HG03060 (cell line): Measurements from ENCODE around the gene WDR7.

Source experiments
- ATAC-seq: cut with Tn5 transposase; IDR thresholded peaks from one replicate; pipeline ENCODE4 v1.9.1; 2021; ENCODE audit warnings: low read depth, moderate number of reproducible peaks; ENCODE audit not compliant: unreplicated experiment

Gene WDR7

GRCh38 chr18:56873441-56874140, 222.4 kb downstream of the WDR7 start:
- no peak for ATAC-seq

- ATAC-seq = no peak
Measured at GRCh38 chr18:56878711-56879110, 227.6 kb downstream of the WDR7 start.

GRCh38 chr18:56884511-56884910, 233.4 kb downstream of the WDR7 start:
- ATAC-seq = no peak

DNA sequence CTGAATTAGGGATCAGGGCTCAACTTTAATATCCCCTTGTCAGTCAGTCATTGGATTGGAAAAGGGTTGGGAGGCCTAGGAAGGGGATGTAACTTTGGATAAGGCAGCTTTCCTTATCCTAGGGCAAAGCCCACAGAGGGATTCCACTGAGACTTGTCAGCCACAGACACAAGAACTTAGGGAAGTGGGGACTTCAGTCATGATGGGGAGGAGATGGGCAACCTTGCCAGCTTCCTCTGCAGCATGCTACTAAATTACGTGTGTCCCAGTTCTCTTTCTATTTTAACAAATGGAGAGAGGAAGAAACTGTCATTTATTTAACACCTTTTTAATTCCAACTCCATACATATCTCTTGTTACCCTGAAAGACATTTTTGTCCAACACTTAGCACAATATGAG, 237.8 kb downstream of the WDR7 start:
- ATAC-seq = no peak

DNA sequence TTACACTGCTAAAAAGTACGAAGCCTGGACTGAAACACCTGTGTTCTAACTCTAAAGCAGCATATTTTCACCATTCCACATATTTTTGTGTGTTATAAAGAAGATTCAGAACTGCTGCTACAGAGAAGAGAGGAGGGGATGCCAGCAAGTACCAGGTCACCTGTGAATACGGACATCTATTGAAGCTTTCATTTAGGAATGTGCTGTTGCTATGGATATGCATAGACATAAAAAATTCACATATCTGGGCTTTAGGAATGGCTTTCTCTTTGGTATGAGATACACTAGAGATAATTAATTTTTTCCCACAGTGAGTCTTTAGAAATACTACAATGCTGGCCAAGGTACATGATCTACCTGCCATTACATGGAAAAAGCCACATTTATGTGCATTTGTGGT, 238.5 kb downstream of the WDR7 start:
- ATAC-seq = no peak

DNA sequence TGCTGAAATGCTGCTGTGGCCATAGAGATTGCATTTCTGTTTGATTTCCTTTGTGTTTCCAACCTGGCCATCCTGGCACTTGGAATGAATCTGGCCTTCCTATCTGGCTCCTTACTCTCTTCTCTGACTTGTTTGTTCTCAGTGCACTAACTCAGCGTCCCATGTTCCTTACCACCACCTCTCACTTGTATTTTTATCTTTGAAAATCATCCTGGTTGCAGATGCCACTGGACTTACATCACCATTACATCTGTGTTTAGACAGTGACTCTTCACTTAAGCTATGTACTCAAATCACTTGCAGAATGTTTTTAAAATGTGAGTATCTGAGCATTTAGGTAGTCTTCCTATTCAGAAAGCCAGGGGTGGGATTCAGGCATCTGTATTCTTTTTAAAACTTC, 239.5 kb downstream of the WDR7 start:
- no peak for ATAC-seq

DNA sequence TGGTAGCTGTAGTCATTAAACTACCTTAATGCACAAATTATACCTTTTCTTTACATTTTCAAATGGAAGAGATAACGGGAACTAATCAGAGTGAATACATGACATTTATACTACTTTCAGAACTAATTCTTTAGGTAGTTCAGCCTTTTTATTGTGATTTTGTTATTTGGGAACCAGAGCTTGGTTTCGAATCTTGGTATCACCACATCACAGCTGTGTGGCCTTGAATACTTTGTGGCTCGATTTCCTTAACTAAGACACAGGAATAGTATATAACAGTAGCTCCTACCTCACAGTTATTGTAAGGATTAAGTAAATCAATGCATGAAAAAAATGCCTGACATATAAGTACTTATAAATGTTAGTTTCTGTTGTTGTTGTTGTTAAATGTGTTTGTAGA, 240.0 kb downstream of the WDR7 start:
- ATAC-seq = no peak

DNA sequence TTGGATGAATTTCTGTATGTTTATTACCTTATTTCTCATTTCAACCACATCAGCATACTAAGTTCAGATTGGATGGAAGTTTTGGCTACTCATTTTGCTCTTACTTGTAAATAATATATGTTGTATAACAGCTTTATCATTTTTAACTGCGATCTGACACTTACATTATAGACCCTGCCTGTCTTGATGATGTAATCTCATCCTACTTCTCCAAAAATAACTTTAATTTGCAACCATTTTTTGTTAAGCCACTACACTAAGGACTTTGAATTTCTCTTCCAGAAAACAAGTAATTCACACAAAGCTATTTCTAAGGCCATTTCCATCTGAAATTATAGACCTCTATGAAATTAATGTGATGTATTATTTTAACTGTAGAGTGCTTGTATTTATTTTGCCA, 240.7 kb downstream of the WDR7 start:
- no peak for ATAC-seq

GRCh38 chr18:56897122-56897521, 246.0 kb downstream of the WDR7 start:
- ATAC-seq = no peak

DNA sequence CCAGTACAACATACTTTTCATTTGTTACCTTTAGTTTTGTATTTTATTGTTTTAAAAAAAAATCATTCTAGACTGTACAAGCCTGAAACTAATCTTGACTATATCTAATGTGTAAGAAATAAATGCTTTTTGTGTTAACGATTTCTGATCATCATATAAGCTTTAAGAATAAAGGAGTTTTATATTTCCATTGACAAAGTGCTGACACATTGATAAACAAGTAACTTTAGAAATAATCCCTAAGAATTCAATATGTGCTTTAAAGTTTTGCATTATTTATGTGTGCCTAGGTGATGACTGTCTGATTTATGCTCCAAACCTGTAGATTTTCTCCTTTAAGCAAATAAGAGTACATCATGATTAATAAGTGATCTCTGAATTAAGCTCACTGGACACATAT, 248.5 kb downstream of the WDR7 start:
- no peak for ATAC-seq

DNA sequence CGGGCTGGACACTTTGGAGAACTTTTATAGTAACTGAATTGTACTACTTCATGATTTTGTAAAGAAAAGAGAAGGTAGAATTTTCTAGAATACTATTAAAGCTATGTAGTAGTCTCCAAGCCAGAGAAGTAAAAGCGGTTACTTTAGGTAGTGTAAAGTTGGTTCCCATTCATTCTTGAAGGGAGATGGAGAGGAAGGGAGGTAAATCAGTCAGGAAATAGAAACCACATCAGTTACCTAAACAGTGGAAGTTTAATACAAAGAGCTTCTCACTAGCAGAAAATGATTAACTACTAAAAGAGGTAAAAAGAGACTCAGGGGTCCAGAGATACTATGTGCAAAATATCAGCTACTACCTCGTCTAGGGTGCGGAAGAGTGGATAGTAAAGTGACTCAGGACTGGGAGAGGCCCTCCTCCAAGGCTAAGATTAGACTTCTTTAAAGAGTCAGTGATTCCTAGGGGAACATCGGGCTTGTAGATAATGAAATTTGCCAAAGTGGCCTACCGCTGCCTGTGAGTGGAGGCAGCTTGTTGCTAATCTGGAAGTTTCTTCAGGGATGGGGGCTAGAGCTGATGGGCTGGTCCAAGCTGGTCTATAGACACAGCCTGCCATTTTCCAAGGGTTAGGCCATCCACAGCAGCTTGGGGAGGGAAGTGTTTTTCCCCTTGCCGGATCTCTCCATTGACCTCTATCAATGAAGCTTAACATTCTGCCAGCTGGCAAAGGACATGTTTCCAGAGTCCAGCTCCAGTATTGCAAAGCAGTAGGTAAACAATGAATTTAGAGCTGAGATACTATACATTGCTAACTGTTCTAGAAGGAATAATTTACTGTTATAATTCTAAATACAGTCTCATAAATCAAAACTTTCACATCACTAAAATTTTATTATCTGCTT, 249.3 kb downstream of the WDR7 start:
- ATAC-seq = no peak

DNA sequence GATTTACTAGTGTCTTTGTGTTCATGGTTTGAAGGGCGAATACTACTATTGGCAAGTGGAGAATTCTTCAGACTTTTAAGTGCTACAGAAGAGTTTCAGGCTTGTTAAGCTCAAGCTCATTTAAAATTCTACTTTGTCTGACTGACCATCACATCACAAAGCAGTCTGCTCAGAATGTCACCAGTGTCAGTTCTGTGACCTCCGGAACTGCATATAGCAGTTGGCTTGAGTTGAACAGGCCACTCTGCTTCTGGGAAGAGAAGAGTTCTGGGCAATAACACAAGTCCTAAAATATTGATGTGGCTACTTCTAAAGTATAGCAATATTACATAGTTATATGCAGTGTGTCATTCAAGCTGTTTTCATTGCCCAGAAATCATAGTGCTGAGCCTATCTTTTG, 250.8 kb downstream of the WDR7 start:
- no peak for ATAC-seq

DNA sequence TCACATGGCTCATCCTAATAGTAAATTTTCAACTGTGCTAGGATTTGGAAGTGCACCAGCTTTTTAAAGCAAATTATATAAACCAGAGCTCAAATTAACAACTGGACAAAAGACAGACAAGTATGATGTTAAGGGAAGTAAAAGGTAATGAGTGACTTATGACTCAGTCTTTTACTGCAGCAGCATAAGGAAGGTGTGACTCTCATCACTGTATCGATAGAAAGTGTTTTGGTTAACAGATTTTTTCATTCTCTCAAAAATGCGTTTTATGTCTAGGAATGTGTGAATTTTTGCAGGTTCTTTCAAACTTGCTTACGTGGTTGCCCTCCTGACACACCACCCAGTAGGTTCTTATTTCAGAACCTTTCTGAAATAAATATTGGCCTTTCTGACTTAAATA, 251.5 kb downstream of the WDR7 start:
- ATAC-seq = no peak

- no peak for ATAC-seq
Measured at GRCh38 chr18:56903686-56904085, 252.5 kb downstream of the WDR7 start.

GRCh38 chr18:56907771-56908170, 256.6 kb downstream of the WDR7 start:
- no peak for ATAC-seq

DNA sequence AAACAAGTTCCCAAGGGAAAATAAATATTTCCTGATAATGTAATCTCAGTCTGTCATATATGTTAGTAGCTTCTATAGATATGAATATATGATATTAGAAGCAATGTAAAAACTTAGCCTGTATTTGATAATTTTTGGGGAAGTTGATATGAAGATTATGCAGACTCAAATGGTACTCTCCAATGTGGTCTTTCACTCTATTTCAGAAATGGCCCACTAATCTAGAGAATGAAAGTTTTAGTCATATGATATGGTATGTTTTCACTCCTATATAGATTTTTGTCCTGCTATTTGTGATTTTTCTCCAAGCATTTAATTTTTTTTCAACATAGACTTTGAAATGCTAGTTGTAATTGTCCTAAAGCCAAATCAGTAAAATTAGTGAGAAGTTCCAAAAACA, 259.1 kb downstream of the WDR7 start:
- ATAC-seq = no peak

- no peak for ATAC-seq
Measured at GRCh38 chr18:56910967-56911366, 259.8 kb downstream of the WDR7 start.

DNA sequence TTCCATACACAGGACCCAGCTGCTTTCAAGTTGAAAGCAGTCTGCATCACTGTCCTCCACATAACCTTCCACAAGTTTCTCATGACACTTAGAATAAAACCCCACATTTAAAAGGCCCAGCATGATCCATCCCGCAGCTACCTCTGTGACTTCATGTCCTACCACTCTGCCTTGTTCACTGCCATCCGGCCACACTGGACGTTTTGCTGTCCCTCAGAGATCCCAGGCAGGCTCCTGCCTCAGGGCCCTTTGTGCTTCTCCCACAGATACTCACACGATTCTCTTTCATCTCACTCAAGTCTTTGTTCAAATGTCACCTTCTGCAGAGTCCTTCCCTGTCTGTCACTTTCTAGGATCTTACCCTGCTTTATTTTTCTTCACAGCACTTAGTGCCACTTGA, 262.8 kb downstream of the WDR7 start:
- no peak for ATAC-seq

DNA sequence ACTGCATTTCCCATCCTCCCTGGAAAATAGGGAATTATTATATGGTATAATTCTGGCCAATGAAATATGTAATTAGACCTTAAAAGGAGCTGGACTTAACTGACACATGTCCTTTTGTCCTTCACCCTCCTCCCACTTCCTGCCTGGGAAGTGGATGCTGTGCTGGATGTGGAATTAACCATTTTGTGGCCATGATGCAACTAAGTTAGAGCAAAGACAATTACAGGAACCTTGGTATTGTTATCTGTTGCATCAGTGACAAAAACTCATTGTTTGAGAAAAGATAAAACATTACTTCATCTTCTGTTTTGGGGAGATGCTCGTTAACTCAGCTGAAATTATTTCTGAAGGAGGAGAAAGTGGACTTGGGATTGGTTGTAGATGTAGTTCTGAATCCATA, 268.0 kb downstream of the WDR7 start:
- no peak for ATAC-seq

- ATAC-seq = peak; percentile 80
Measured at GRCh38 chr18:56921896-56922480, 270.8 kb downstream of the WDR7 start.

- no peak for ATAC-seq
Measured at GRCh38 chr18:56926734-56927133, 275.6 kb downstream of the WDR7 start.

GRCh38 chr18:56927786-56928185, 276.6 kb downstream of the WDR7 start:
- no peak for ATAC-seq
